Measurements from ENCODE around the gene OSM. TPM values are rescaled to one million over a fixed set of nuclear protein-coding genes. Genes with fewer than 3 reads are reported as not detected.

Gene OSM
- total RNA-seq, 1 donor from 2014 or later = 0.52 TPM

GRCh38 chr22:30297991-30298701 is 31.5 kb upstream of the OSM start:
- H3K36me3 ChIP-seq (ENCODE audit: control insufficient read depth in 3 of 3, insufficient read depth in 3 of 3, low read length in 3 of 3) = peaks cover 28 to 36% (median 30%) of the 10 kb centered on the region in 3 donors
- no peak overlapping the region for H3K4me3 ChIP-seq (ENCODE audit: low read length in 3 of 3)
- H3K9me3 ChIP-seq (ENCODE audit: control insufficient read depth in 3 of 3, low read length in 3 of 3) = no peaks in the 10 kb centered on the region
- H3K4me1 ChIP-seq (ENCODE audit: control insufficient read depth in 3 of 3, insufficient read depth in 3 of 3, low read length in 3 of 3) = peaks cover 23 to 28% (median 25%) of the 10 kb centered on the region in 3 donors
- no peak overlapping the region for H3K9ac ChIP-seq (ENCODE audit: low read depth in 1 of 3, low read length in 3 of 3)
- H3K27me3 ChIP-seq (ENCODE audit: control insufficient read depth in 3 of 3, insufficient read depth in 3 of 3, low read length in 3 of 3) = no peaks in the 10 kb centered on the region
- H3K27ac ChIP-seq (ENCODE audit: low read depth, low read length) = no peak overlapping the region

DNA sequence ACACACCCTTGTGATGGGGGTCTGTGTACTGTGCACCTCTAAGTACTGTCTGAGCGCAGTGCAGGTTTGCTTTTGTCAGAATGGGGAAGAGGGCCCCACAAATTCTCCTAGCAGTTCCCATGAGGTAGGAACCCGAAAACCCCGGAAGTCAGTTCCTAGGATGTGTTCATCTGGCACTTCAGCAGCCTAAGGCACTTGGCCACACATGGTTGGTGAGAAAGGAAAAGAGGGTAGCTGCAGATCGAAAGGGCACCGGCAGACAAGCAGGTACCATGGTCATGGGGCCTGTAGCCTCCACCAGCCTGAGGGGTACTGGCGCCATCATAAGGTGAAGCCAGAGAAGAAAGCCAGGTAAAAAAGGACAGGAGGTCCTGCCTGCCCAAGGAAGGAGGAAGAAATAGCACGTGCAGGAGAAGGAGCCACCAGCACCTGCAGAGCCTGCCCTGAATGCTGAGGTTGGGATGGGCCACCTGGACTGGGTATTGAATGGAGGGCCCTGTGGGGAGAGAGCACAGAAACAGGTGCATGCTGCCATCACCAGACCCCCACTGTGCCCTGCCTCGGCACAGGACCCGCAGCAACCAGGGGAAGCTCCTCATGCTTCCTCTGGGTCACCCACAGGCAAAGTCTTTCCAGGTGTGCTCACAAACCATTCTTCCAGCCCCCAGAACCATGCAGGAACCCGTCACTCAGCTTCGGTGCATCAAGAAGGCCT is 30.8 kb upstream of the OSM start:
- Histone ChIP-seq H3K4me3 (ENCODE audit: low read length in 3 of 3) (no peak overlapping the region), H3K9ac (ENCODE audit: low read depth in 1 of 3, low read length in 3 of 3) (no peak overlapping the region), H3K36me3 (ENCODE audit: control insufficient read depth in 3 of 3, insufficient read depth in 3 of 3, low read length in 3 of 3) (peaks cover 31 to 40% (median 36%) of the 10 kb centered on the region in 3 donors), H3K9me3 (ENCODE audit: control insufficient read depth in 3 of 3, low read length in 3 of 3) (no peaks in the 10 kb centered on the region), H3K27me3 (ENCODE audit: control insufficient read depth in 3 of 3, insufficient read depth in 3 of 3, low read length in 3 of 3) (no peaks in the 10 kb centered on the region), H3K4me1 (ENCODE audit: control insufficient read depth in 3 of 3, insufficient read depth in 3 of 3, low read length in 3 of 3) (peaks cover 19 to 21% (median 21%) of the 10 kb centered on the region in 3 donors), H3K27ac (ENCODE audit: low read depth, low read length) (no peak overlapping the region)

- Histone ChIP-seq H3K36me3 (ENCODE audit: control insufficient read depth in 3 of 3, insufficient read depth in 3 of 3, low read length in 3 of 3) (peaks cover 34 to 40% (median 38%) of the 10 kb centered on the region in 3 donors), H3K9ac (ENCODE audit: low read depth in 1 of 3, low read length in 3 of 3) (no peak overlapping the region), H3K27me3 (ENCODE audit: control insufficient read depth in 3 of 3, insufficient read depth in 3 of 3, low read length in 3 of 3) (no peaks in the 10 kb centered on the region), H3K4me3 (ENCODE audit: low read length in 3 of 3) (no peak overlapping the region), H3K4me1 (ENCODE audit: control insufficient read depth in 3 of 3, insufficient read depth in 3 of 3, low read length in 3 of 3) (peaks cover 15 to 20% (median 17%) of the 10 kb centered on the region in 3 donors), H3K9me3 (ENCODE audit: control insufficient read depth in 3 of 3, low read length in 3 of 3) (no peaks in the 10 kb centered on the region), H3K27ac (ENCODE audit: low read depth, low read length) (no peak overlapping the region)
Measured at GRCh38 chr22:30296833-30297232, 30.2 kb upstream of the OSM start.

DNA sequence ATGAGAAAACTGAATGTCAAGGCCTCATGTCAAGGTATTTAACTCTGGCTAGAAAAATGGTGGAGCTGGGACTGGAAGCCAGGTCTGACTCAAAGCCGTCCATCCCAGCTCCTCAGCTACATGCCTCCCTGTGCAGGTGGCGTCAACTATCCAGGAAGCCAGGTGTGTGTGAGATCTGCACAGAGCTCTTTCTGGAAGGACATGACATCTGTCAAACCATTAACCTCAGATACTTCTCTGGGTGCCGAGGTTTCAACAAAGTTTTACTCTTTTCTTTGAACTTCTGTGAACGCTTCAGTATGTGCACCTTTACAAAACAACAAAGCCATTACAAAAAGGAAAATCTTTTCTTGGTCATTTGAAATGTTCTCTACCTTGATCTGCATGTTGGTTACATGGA is 29.7 kb upstream of the OSM start:
- H3K36me3 ChIP-seq (ENCODE audit: control insufficient read depth in 3 of 3, insufficient read depth in 3 of 3, low read length in 3 of 3) = peaks cover 34 to 38% (median 38%) of the 10 kb centered on the region in 3 donors

GRCh38 chr22:30295576-30295975 is 28.9 kb upstream of the OSM start:
- H3K9me3 ChIP-seq (ENCODE audit: control insufficient read depth in 3 of 3, low read length in 3 of 3) = no peaks in the 10 kb centered on the region
- H3K4me1 ChIP-seq (ENCODE audit: control insufficient read depth in 3 of 3, insufficient read depth in 3 of 3, low read length in 3 of 3) = peaks cover 15 to 20% (median 19%) of the 10 kb centered on the region in 3 donors
- peaks cover 34 to 38% (median 35%) of the 10 kb centered on the region in 3 donors for H3K36me3 ChIP-seq (ENCODE audit: control insufficient read depth in 3 of 3, insufficient read depth in 3 of 3, low read length in 3 of 3)
- H3K27ac ChIP-seq (ENCODE audit: low read depth, low read length) = no peak overlapping the region
- H3K27me3 ChIP-seq (ENCODE audit: control insufficient read depth in 3 of 3, insufficient read depth in 3 of 3, low read length in 3 of 3) = no peaks in the 10 kb centered on the region
- no peak overlapping the region for H3K9ac ChIP-seq (ENCODE audit: low read depth in 1 of 3, low read length in 3 of 3)
- H3K4me3 ChIP-seq (ENCODE audit: low read length in 3 of 3) = no peak overlapping the region

More for the DNA sequence above, 29.7 kb upstream of the OSM start:
- H3K9me3 ChIP-seq (ENCODE audit: control insufficient read depth in 3 of 3, low read length in 3 of 3) = no peaks in the 10 kb centered on the region
- peaks cover 15 to 20% (median 17%) of the 10 kb centered on the region in 3 donors for H3K4me1 ChIP-seq (ENCODE audit: control insufficient read depth in 3 of 3, insufficient read depth in 3 of 3, low read length in 3 of 3)
- no peak overlapping the region for H3K27ac ChIP-seq (ENCODE audit: low read depth, low read length)
- H3K4me3 ChIP-seq (ENCODE audit: low read length in 3 of 3) = no peak overlapping the region
- no peaks in the 10 kb centered on the region for H3K27me3 ChIP-seq (ENCODE audit: control insufficient read depth in 3 of 3, insufficient read depth in 3 of 3, low read length in 3 of 3)
- H3K9ac ChIP-seq (ENCODE audit: low read depth in 1 of 3, low read length in 3 of 3) = no peak overlapping the region

- H3K4me3 ChIP-seq (ENCODE audit: low read length in 3 of 3) = no peak overlapping the region
- H3K9ac ChIP-seq (ENCODE audit: low read depth in 1 of 3, low read length in 3 of 3) = no peak overlapping the region
- no peaks in the 10 kb centered on the region for H3K9me3 ChIP-seq (ENCODE audit: control insufficient read depth in 3 of 3, low read length in 3 of 3)
- no peaks in the 10 kb centered on the region for H3K27me3 ChIP-seq (ENCODE audit: control insufficient read depth in 3 of 3, insufficient read depth in 3 of 3, low read length in 3 of 3)
- H3K4me1 ChIP-seq (ENCODE audit: control insufficient read depth in 3 of 3, insufficient read depth in 3 of 3, low read length in 3 of 3) = peaks cover 20 to 25% (median 24%) of the 10 kb centered on the region in 3 donors
- peaks cover 34 to 38% (median 35%) of the 10 kb centered on the region in 3 donors for H3K36me3 ChIP-seq (ENCODE audit: control insufficient read depth in 3 of 3, insufficient read depth in 3 of 3, low read length in 3 of 3)
- H3K27ac ChIP-seq (ENCODE audit: low read depth, low read length) = no peak overlapping the region
Measured at GRCh38 chr22:30294830-30295229, 28.2 kb upstream of the OSM start.

DNA sequence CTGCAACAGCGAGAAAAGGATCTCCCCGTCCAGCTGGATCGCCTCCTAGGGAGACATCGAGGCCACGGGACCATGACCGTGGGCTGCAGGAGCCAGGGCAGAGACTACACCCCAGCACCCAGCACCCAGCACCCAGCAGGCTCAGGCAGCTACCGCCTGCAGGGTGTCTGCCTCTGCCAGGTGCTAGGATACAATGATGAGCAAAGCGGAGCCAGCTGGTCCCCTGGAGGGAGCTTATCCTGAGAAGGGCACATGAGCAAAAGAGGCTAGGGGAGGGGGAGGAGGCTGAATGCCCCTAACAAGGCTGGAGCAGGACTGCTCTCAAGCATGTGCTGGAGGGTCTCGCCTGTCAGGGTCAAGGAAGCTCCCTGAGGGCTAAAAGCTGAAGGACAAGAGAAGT is 27.4 kb upstream of the OSM start:
- Histone ChIP-seq H3K27me3 (ENCODE audit: control insufficient read depth in 3 of 3, insufficient read depth in 3 of 3, low read length in 3 of 3) (no peaks in the 10 kb centered on the region), H3K9ac (ENCODE audit: low read depth in 1 of 3, low read length in 3 of 3) (no peak overlapping the region), H3K36me3 (ENCODE audit: control insufficient read depth in 3 of 3, insufficient read depth in 3 of 3, low read length in 3 of 3) (peaks cover 33 to 36% (median 34%) of the 10 kb centered on the region in 3 donors), H3K27ac (ENCODE audit: low read depth, low read length) (no peak overlapping the region), H3K9me3 (ENCODE audit: control insufficient read depth in 3 of 3, low read length in 3 of 3) (no peaks in the 10 kb centered on the region), H3K4me3 (ENCODE audit: low read length in 3 of 3) (no peak overlapping the region), H3K4me1 (ENCODE audit: control insufficient read depth in 3 of 3, insufficient read depth in 3 of 3, low read length in 3 of 3) (peaks cover 21 to 27% (median 25%) of the 10 kb centered on the region in 3 donors)

GRCh38 chr22:30293026-30293425 is 26.4 kb upstream of the OSM start:
- Histone ChIP-seq H3K36me3 (ENCODE audit: control insufficient read depth in 3 of 3, insufficient read depth in 3 of 3, low read length in 3 of 3) (peaks cover 24 to 34% (median 30%) of the 10 kb centered on the region in 3 donors), H3K9me3 (ENCODE audit: control insufficient read depth in 3 of 3, low read length in 3 of 3) (no peaks in the 10 kb centered on the region)

GRCh38 chr22:30292069-30292970 is 25.7 kb upstream of the OSM start:
- Histone ChIP-seq H3K4me1 (ENCODE audit: control insufficient read depth in 3 of 3, insufficient read depth in 3 of 3, low read length in 3 of 3) (peaks cover 35 to 41% (median 37%) of the 10 kb centered on the region in 3 donors), H3K9me3 (ENCODE audit: control insufficient read depth in 3 of 3, low read length in 3 of 3) (no peaks in the 10 kb centered on the region)

More at GRCh38 chr22:30293026-30293425, 26.4 kb upstream of the OSM start:
- Histone ChIP-seq H3K27me3 (ENCODE audit: control insufficient read depth in 3 of 3, insufficient read depth in 3 of 3, low read length in 3 of 3) (no peaks in the 10 kb centered on the region), H3K27ac (ENCODE audit: low read depth, low read length) (no peak overlapping the region), H3K4me3 (ENCODE audit: low read length in 3 of 3) (no peak overlapping the region), H3K4me1 (ENCODE audit: control insufficient read depth in 3 of 3, insufficient read depth in 3 of 3, low read length in 3 of 3) (peaks cover 31 to 37% (median 35%) of the 10 kb centered on the region in 3 donors), H3K9ac (ENCODE audit: low read depth in 1 of 3, low read length in 3 of 3) (no peak overlapping the region)

More at GRCh38 chr22:30292069-30292970, 25.7 kb upstream of the OSM start:
- H3K36me3 ChIP-seq (ENCODE audit: control insufficient read depth in 3 of 3, insufficient read depth in 3 of 3, low read length in 3 of 3) = peaks cover 20 to 28% (median 27%) of the 10 kb centered on the region in 3 donors
- H3K27ac ChIP-seq (ENCODE audit: low read depth, low read length) = peak overlapping the region; percentile 71
- no peaks in the 10 kb centered on the region for H3K27me3 ChIP-seq (ENCODE audit: control insufficient read depth in 3 of 3, insufficient read depth in 3 of 3, low read length in 3 of 3)
- H3K4me3 ChIP-seq (ENCODE audit: low read length in 3 of 3) = no peak overlapping the region
- H3K9ac ChIP-seq (ENCODE audit: low read depth in 1 of 3, low read length in 3 of 3) = peak overlapping the region in 1 of 3 donors; percentile 8

Measured in skeletal muscle tissue (tissue), 4 donors.